BE2C (cell line): Measurements from ENCODE around the gene POU2F3.

Experiments used
- DNase-seq: peaks from one replicate; pipeline ENCODE4 v3.0.0-alpha.2; 2020
- H3K27me3 ChIP-seq: fragments of 250-450 bp; sonication (Bioruptor Pico); 2 replicates; pipeline ENCODE4 v1.5.1; 2020; ENCODE audit warnings: mild to moderate bottlenecking
- H3K36me3 ChIP-seq: fragments of 250-450 bp; sonication (Bioruptor Pico); 2 replicates; pipeline ENCODE4 v1.5.1; 2020; ENCODE audit warnings: mild to moderate bottlenecking
- H3K4me1 ChIP-seq: fragments of 250-450 bp; sonication (Bioruptor Pico); 2 replicates; pipeline ENCODE4 v1.5.1; 2020
- H3K4me3 ChIP-seq: 2 replicates; pipeline ENCODE4 v1.5.1; 2011; ENCODE audit warnings: low read depth, low read length
- H3K9me3 ChIP-seq: fragments of 250-450 bp; sonication (Bioruptor Pico); 2 replicates; pipeline ENCODE4 v1.5.1; 2020
- CTCF ChIP-seq: IDR thresholded peaks from 2 replicates; pipeline ENCODE4 v1.5.1; 2012; ENCODE audit warnings: mild to moderate bottlenecking, low read depth, low read length

POU2F3 gene

GRCh38 chr11:120314861-120315260 lies 74.9 kb downstream of the POU2F3 start:
- Histone ChIP-seq H3K4me3 (no peak overlapping the region), H3K9me3 (no peaks in the 10 kb centered on the region), H3K4me1 (no peaks in the 10 kb centered on the region), H3K36me3 (no peaks in the 10 kb centered on the region), H3K27me3 (no peaks in the 10 kb centered on the region)
- TF ChIP-seq CTCF = no peak
- DNase-seq = no peak

DNA sequence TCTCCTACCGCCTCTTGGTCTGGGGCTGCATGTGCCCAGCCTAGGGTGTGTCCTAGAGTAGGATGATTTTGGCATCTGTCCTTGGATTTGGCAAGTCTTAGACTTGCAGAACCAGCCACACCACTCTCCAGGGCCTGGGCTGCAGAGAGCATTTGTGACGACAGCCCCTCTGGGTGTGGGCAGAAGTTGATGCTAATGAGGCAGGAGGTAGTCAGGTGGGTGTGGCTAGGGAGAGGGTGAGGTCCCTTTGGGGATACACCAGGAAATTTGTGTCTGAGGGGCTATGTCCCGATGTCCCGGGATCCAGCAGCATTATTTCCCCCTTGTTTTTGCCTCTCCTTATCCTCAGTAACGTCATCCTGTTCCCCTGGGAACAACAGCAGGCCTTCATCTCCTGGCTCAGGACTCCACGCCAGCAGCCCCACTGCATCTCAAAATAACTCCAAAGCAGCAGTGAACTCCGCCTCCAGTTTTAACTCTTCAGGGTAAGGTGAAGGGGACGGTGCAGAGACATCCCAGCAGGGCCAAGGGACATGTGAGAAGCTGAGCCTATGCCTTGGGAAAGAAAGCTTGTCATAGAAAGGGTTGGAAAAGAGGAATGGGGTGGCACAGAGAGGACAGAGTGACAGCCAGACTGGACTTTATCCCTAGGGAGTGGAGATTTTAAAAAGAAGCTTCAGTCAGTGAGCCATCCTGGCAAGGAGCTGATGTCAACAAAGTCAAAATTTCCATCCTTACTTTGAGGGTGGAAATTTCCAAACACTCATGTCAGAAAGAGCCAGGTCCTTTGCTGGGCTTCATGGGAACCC lies 77.1 kb downstream of the POU2F3 start:
- Histone ChIP-seq H3K4me1 (no peaks in the 10 kb centered on the region), H3K4me3 (no peak overlapping the region), H3K27me3 (no peaks in the 10 kb centered on the region), H3K36me3 (no peaks in the 10 kb centered on the region), H3K9me3 (no peaks in the 10 kb centered on the region)
- TF ChIP-seq CTCF = no peak
- DNase-seq = no peak

- H3K4me3 ChIP-seq = no peak overlapping the region
- no peaks in the 10 kb centered on the region for H3K36me3 ChIP-seq
- no peaks in the 10 kb centered on the region for H3K4me1 ChIP-seq
- H3K9me3 ChIP-seq = no peaks in the 10 kb centered on the region
- H3K27me3 ChIP-seq = no peaks in the 10 kb centered on the region
- no peak for DNase-seq
- no peak for TF ChIP-seq CTCF
These were observed 77.9 kb downstream of the POU2F3 start for GRCh38 chr11:120317689-120318480.

GRCh38 chr11:120318906-120319305 lies 79.0 kb downstream of the POU2F3 start:
- no peak for TF ChIP-seq CTCF
- Histone ChIP-seq H3K36me3 (no peaks in the 10 kb centered on the region), H3K4me1 (no peaks in the 10 kb centered on the region), H3K27me3 (no peaks in the 10 kb centered on the region), H3K9me3 (no peaks in the 10 kb centered on the region), H3K4me3 (no peak overlapping the region)
- no peak for DNase-seq

GRCh38 chr11:120324932-120325810 lies 85.2 kb downstream of the POU2F3 start, which contains the start of gene TLCD5:
Gene TLCD5, plus strand, starts transcription at chr11:120325299. Its CDS starts 2,143 bp downstream, at chr11:120327442.
- H3K9me3 ChIP-seq = no peaks in the 10 kb centered on the region
- peaks cover 6% of the 10 kb centered on the region; the same call in 1 of the 2 replicates for H3K36me3 ChIP-seq
- peak; percentile 16 for TF ChIP-seq CTCF
- peaks cover 11% of the 10 kb centered on the region; the same call in 1 of the 2 replicates for H3K4me1 ChIP-seq
- peak within 1 kb of the TSS; percentile 83 for H3K4me3 ChIP-seq
- no peaks in the 10 kb centered on the region for H3K27me3 ChIP-seq
- DNase-seq = peak; percentile 92
